ENCODE results near the gene SPATC1L.

- TF ChIP-seq EP300 (IDR thresholded peaks at IDR 0.05), result no peak
- no peak for TF ChIP-seq POLR2A (IDR thresholded peaks at IDR 0.05)
These were observed 73.1 kb downstream of the SPATC1L start for GRCh38 chr21:46111193-46111571.

All from upper lobe of left lung (tissue), 4 donors.